ENCODE data around the gene CCDC88A. TPM values are rescaled to one million over a fixed set of nuclear protein-coding genes. Genes with fewer than 3 reads are reported as not detected.
A peak's percentile ranks its signal among the peaks of the same experiment; 100 is the strongest.

The CCDC88A gene
- total RNA-seq, 1 donor from 2014 or later = 70.6 TPM

- DNase-seq (ENCODE audit: extremely low spot score, unreplicated experiment) = no peak
- no peaks in the 10 kb centered on the region for H3K36me3 Mint-ChIP-seq
- H3K27me3 Mint-ChIP-seq = no peaks in the 10 kb centered on the region
- H3K9me3 Mint-ChIP-seq = no peaks in the 10 kb centered on the region
- no peak overlapping the region for H3K27ac Mint-ChIP-seq
- no peak overlapping the region for H3K4me3 Mint-ChIP-seq
- H3K4me1 Mint-ChIP-seq (ENCODE audit: unreplicated experiment) = peaks cover 6% of the 10 kb centered on the region
- TF ChIP-seq, protein P1, sequence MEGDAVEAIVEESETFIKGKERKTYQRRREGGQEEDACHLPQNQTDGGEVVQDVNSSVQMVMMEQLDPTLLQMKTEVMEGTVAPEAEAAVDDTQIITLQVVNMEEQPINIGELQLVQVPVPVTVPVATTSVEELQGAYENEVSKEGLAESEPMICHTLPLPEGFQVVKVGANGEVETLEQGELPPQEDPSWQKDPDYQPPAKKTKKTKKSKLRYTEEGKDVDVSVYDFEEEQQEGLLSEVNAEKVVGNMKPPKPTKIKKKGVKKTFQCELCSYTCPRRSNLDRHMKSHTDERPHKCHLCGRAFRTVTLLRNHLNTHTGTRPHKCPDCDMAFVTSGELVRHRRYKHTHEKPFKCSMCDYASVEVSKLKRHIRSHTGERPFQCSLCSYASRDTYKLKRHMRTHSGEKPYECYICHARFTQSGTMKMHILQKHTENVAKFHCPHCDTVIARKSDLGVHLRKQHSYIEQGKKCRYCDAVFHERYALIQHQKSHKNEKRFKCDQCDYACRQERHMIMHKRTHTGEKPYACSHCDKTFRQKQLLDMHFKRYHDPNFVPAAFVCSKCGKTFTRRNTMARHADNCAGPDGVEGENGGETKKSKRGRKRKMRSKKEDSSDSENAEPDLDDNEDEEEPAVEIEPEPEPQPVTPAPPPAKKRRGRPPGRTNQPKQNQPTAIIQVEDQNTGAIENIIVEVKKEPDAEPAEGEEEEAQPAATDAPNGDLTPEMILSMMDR (conservative IDR thresholded peaks at IDR 0.05) = no peak
Measured at GRCh38 chr2:55430211-55430975, 10.7 kb upstream of the CCDC88A start.

- Mint-ChIP-seq H3K27ac (no peak overlapping the region), H3K4me3 (no peak overlapping the region)
- TF ChIP-seq, protein P1 (conservative IDR thresholded peaks at IDR 0.05) = no peak
Measured at GRCh38 chr2:55428258-55428657, 8.6 kb upstream of the CCDC88A start.

DNA sequence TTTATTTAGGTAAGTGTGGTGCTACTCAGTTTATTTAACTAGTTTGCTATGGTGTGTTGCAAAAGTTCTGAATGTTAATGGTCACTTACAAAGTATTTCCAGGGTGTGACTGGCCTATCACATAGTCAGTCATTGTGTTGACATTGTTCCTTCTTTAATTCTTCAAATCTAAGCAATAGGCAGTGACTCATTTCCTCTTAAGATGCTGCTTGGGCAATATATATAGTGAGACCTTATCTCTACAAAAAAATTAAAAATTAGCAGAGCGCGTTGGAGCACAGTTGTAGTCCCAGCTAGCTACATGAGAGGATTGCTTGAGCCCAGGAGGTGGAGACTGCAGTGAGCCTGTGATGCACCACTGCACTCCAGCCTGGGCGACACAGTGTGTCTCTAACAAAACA, 5.8 kb upstream of the CCDC88A start:
- Mint-ChIP-seq H3K9me3 (no peaks in the 10 kb centered on the region), H3K4me3 (no peak overlapping the region), H3K4me1 (ENCODE audit: unreplicated experiment) (peaks cover 15% of the 10 kb centered on the region), H3K27ac (no peak overlapping the region), H3K27me3 (peaks cover 16% of the 10 kb centered on the region), H3K36me3 (no peaks in the 10 kb centered on the region)
- DNase-seq (ENCODE audit: extremely low spot score, unreplicated experiment) = no peak
- TF ChIP-seq, protein P1 (conservative IDR thresholded peaks at IDR 0.05) = no peak

More at GRCh38 chr2:55428258-55428657, 8.6 kb upstream of the CCDC88A start:
- peaks cover 5% of the 10 kb centered on the region for H3K27me3 Mint-ChIP-seq
- no peaks in the 10 kb centered on the region for H3K9me3 Mint-ChIP-seq
- peaks cover 6% of the 10 kb centered on the region for H3K4me1 Mint-ChIP-seq (ENCODE audit: unreplicated experiment)
- no peak for DNase-seq (ENCODE audit: extremely low spot score, unreplicated experiment)
- no peaks in the 10 kb centered on the region for H3K36me3 Mint-ChIP-seq

GRCh38 chr2:55422876-55423665, 3.4 kb upstream of the CCDC88A start:
- DNase-seq (ENCODE audit: extremely low spot score, unreplicated experiment) = no peak
- H3K27ac Mint-ChIP-seq = no peak overlapping the region
- no peaks in the 10 kb centered on the region for H3K9me3 Mint-ChIP-seq
- H3K4me3 Mint-ChIP-seq = no peak overlapping the region
- peaks cover 15% of the 10 kb centered on the region for H3K4me1 Mint-ChIP-seq (ENCODE audit: unreplicated experiment)
- TF ChIP-seq, protein P1 (conservative IDR thresholded peaks at IDR 0.05) = no peak
- H3K36me3 Mint-ChIP-seq = no peaks in the 10 kb centered on the region
- peaks cover 30% of the 10 kb centered on the region for H3K27me3 Mint-ChIP-seq

GRCh38 chr2:55421326-55421725, 1.7 kb upstream of the CCDC88A start:
- Mint-ChIP-seq H3K36me3 (no peaks in the 10 kb centered on the region), H3K4me3 (peak overlapping the region; percentile 64), H3K27ac (no peak overlapping the region), H3K27me3 (peaks cover 34% of the 10 kb centered on the region), H3K9me3 (no peaks in the 10 kb centered on the region), H3K4me1 (ENCODE audit: unreplicated experiment) (peaks cover 15% of the 10 kb centered on the region)
- TF ChIP-seq, protein P1 (conservative IDR thresholded peaks at IDR 0.05) = no peak
- no peak for DNase-seq (ENCODE audit: extremely low spot score, unreplicated experiment)

Data from type B pancreatic cell (in vitro differentiated cells).